ENCODE data around the gene KRT1. TPM values are rescaled to one million over a fixed set of nuclear protein-coding genes. Genes with fewer than 3 reads are reported as not detected.

KRT1 gene
- total RNA-seq, 1 donor from 2014 or later: not detected

Other genes with a start within 250 kb of the KRT1 start
- not detected for gene KRT75, start 246.0 kb downstream of the KRT1 start, total RNA-seq
- gene KRT6B, start 228.3 kb downstream of the KRT1 start, total RNA-seq: not detected
- not detected for gene KRT6C, start 206.6 kb downstream of the KRT1 start, total RNA-seq
- gene KRT6A, start 187.2 kb downstream of the KRT1 start, total RNA-seq: not detected
- gene KRT5, start 160.0 kb downstream of the KRT1 start, total RNA-seq: not detected
- not detected for gene KRT71, start 127.3 kb downstream of the KRT1 start, total RNA-seq
- gene KRT74, start 106.6 kb downstream of the KRT1 start, total RNA-seq: not detected
- not detected for gene KRT72, start 78.9 kb downstream of the KRT1 start, total RNA-seq
- gene KRT73, start 61.8 kb downstream of the KRT1 start, total RNA-seq: not detected
- gene KRT2, start 28.2 kb downstream of the KRT1 start, total RNA-seq: not detected
- gene KRT77, start 23.1 kb upstream of the KRT1 start, total RNA-seq: not detected
- gene KRT76, start 96.9 kb upstream of the KRT1 start, total RNA-seq: not detected
- not detected for gene KRT3, start 115.7 kb upstream of the KRT1 start, total RNA-seq
- gene KRT4, start 133.7 kb upstream of the KRT1 start, total RNA-seq: not detected
- gene KRT79, start 153.9 kb upstream of the KRT1 start, total RNA-seq: not detected
- gene KRT78, start 168.6 kb upstream of the KRT1 start, total RNA-seq: not detected
- 235 TPM for gene KRT8, start 224.7 kb upstream of the KRT1 start, total RNA-seq

All from left lobe of liver (tissue), 1 donor.